GM21423 (cell line): Measurements from ENCODE around the gene ZC3HAV1.
"Not testable (repeated sequence)": the region's sequence is repeated elsewhere in the genome, so short reads cannot be mapped to it uniquely, and the experiment has no call there.

Source experiments
- ATAC-seq: cut with Tn5 transposase; IDR thresholded peaks from one replicate; pipeline ENCODE4 v1.9.1; 2021; ENCODE audit warnings: mild to moderate bottlenecking, moderate library complexity; ENCODE audit not compliant: unreplicated experiment

Gene ZC3HAV1

DNA sequence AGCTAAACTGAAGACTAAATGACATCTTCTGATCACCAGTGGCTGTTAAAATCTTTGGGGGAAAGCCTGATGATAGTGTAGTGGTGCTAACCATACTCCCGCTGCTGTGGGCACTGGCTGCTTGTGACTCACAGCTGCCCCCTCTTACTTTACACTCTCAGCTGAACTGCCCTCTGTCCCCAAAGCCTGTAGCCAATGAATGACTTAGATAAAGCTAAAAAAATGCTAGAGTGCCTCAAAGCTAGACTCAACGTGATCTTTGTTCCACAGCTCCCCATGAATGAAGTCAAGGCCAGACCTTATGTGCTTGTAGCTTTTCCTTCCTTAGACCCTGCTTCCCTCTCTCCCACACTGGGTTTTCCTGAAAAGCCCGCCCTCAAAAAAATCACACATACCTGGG lies 80.2 kb downstream of the ZC3HAV1 start:
- no peak for ATAC-seq

GRCh38 chr7:139026551-139026950 lies 83.0 kb downstream of the ZC3HAV1 start:
- no peak for ATAC-seq

DNA sequence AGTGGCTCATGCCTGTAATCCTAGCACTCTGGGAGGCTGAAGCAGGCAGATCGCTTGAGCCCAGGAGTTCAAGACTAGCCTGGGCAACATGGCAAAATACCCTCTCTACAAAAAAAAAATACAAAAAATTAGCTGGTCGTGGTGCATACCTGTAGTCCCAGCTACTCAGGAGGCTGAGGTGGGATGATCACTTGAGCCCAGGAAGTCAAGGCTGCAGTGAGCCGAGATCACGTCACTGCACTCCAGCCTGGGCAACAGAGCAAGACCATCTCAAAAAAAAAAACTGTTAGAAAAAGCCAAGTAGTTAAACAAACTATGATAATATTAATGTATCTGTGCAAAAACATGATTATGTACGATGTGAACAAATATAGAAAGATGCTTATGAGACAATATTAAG lies 83.7 kb downstream of the ZC3HAV1 start:
- ATAC-seq, result not testable (repeated sequence)

GRCh38 chr7:139023076-139023475 lies 86.4 kb downstream of the ZC3HAV1 start:
- ATAC-seq, result no peak

- ATAC-seq, result no peak
These were observed 87.2 kb downstream of the ZC3HAV1 start for GRCh38 chr7:139022286-139022685.

DNA sequence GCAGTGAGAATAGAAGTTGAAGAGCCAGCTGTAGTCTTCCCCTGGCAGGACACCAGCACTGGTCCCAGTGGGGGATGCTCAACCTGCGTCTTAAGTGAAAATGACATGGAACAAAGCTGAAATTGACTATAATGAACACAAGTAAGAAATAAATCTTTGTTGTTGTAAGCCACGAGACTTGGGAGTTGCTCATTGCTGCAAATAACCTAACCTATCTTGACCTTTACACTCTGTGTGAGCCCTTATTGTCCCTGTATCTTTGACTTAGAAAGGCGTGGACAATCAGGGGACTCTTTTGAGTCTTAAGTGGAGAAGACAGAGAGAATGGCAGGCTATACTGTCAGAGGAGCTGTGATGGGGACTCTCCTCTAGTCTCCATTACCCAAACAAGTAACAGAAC lies 90.6 kb downstream of the ZC3HAV1 start:
- ATAC-seq, result no peak

GRCh38 chr7:139016931-139017511 lies 92.5 kb downstream of the ZC3HAV1 start:
- peak; percentile 79 for ATAC-seq

DNA sequence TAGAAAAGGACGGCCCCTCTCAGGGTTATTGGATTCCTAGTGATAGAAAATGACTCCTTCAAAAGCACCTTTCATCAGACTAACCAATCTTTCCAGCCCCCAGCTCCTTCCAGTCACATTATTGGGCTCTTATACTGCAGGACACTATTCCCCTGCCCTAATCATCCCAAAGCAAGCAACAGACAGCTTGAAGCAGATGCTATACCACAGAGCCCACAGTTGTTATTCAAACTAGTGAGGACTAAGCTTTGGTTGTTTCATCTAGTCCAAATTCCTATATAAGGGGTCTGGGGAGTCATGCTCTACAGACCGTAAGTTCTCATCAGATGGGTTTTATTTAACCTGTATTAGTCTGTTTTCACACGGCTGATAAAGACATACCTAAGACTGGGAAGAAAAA lies 98.1 kb downstream of the ZC3HAV1 start:
- no peak for ATAC-seq

DNA sequence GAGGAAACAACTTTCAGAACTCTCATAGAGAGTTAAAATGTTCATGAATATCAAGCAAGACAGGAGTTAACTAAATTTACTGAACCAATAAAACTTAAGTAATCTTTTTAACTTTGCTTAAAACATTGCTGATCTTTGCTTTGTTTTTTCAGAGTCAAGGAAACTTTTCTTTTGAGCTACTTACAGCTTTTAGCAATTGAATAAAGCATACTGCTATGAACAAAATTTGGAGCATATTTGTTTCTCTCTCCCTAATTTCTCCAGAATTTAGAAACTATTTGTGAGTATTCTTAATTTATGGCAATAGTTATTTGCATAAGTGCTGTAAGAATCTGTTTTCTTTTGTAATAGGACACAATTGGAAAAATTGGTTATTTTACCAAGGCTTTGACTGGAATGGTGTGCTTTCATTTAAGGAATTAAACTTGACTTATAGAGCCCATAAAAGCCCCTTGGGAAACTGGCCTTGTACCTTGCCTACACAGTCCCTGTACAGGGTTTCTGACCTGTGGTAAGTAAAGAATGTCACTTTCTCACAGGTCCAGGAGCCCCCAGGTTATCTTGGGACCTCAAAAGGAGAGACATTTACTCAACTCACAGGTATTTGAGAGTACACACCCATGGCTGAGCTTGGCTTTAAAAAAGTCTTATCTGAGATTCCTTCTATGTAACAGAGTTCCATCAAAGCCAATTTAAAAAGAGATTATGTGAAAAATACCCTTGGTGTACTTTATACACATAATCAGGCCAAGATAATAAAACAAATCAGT lies 105.0 kb downstream of the ZC3HAV1 start:
- ATAC-seq, result no peak

DNA sequence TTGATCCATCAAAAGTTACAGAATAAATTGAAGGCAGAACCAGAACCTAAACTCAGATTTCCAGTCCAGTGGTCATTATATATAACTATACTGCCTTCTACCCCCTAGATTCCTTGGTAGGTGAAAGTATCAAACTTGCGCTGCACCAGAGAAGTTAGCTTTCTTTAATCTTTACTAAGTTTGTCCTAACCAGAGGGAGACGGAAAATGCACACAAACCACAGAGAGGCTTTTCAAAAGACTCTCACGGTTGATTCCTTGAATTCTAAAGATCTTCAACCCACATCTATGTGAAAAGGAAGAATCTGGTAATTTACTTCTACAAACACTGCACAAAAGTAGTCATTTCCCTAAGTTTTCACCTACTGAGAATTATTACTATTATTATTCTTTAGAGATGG lies 110.1 kb downstream of the ZC3HAV1 start:
- no peak for ATAC-seq
